COLO668 (cell line): ENCODE data around the gene IL11.
A peak's percentile ranks its signal among the peaks of the same experiment; 100 is the strongest.

Experiments used
- DNase-seq: peaks from one replicate; lab custom pipeline; 2025; ENCODE audit not compliant: unreplicated experiment; lab: John Stamatoyannopoulos, UW

Gene IL11

GRCh38 chr19:55391702-55392615 lies 21.7 kb upstream of the IL11 start:
- DNase-seq, result no peak

GRCh38 chr19:55391191-55391670 lies 21.0 kb upstream of the IL11 start:
- no peak for DNase-seq

GRCh38 chr19:55390461-55390880 lies 20.2 kb upstream of the IL11 start:
- no peak for DNase-seq

GRCh38 chr19:55389386-55390317 lies 19.4 kb upstream of the IL11 start:
- no peak for DNase-seq

- no peak for DNase-seq
Measured at GRCh38 chr19:55387736-55388497, 17.7 kb upstream of the IL11 start.

GRCh38 chr19:55386493-55386971 lies 16.3 kb upstream of the IL11 start:
- no peak for DNase-seq

- DNase-seq, result peak; percentile 97
Measured at GRCh38 chr19:55385724-55386492, 15.6 kb upstream of the IL11 start, which contains the start of gene RPL28. RPL28 (plus strand) TSS chr19:55385932; CDS start chr19:55386358, 426 bp downstream.

GRCh38 chr19:55384920-55385723 lies 14.9 kb upstream of the IL11 start:
- DNase-seq, result peak; percentile 96

DNA sequence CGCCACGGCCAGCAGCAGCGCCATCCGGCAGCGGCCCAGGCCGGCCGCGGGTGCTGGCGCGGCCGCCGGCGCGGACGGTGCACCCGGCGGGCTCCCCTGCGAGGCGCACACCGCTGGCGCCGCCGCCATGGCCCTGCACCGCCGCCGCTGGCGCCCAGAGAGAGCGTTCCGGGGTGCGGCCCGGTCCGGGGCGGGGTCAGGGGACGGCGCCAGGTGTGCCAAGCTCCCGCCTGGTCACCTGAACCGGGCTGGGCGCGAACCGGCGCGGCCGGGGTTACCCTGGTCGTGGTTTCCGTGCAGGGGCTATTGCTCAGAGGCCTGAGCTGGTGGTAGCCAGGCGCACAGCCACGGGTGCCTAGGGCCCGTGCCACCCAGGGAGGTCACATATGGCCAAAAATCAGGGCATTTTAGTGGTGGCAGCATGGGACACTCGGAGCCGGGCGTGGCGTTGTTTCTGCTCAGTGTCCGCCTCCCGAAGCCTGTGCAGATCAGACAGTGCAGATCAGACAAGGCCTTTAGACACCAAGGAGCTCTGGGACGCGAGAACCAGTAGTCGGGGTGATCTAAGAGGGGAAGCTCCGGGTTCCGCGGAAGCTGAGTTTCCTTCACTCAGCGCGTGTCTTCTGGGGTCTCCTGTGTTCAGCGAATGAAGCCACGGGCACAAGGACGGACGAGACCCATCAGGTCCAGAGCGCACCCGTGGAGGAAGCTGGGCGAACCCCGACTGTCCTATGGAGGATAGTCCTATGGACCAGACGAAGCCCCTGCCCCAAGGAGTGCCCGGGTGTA lies 14.1 kb upstream of the IL11 start, which contains the start of gene TMEM238:
Gene TMEM238, minus strand, starts transcription at position 162 of the 789 bp plus-strand sequence. Its CDS starts 33 bp downstream, at position 129.
- DNase-seq, result peak; percentile 82

- peak; percentile 84 for DNase-seq
Measured at GRCh38 chr19:55383279-55384130, 13.2 kb upstream of the IL11 start.

DNA sequence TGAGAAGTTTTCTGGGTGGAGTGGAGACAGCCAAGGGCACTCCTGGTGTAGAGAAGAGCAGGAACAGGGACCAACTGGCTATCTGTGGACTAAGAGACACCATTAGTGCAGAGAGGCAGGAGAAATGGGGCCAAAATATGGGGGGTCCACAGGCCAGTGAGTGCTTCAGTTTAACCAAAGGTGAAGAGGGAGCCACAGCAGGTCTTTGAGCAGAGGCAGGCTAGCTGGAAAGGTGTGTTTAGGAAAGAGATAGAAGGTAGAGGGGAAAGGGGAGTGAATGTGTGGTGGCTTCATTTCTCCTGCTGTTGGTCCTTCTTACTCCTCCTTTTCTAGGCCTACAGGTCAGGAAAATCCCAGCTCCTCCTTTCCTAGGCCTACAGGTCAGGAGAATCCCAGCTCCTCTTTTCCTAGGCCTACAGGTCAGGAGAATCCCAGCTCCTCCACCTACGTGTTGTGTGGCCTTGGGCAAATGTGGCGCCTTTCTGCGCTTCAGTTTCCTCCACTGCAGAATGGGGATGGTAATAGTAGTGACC lies 12.3 kb upstream of the IL11 start:
- no peak for DNase-seq

DNA sequence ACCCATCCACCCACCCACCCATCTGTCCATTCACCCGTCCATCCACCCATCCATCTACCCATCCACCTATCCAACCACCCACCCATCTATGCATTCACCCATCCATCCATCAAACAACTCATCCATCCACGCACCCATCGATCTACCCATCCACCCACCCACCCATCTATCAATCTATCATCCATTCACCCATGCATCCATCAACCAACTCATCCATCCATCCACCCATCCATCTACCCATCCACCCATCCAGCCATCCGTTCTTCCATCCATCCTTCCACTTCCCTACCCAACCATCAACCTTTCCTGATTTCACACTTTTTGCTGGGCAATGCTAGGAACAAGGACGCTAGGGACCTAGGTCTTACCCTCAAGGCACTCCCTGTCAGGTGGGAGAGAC lies 11.8 kb upstream of the IL11 start:
- no peak for DNase-seq

DNA sequence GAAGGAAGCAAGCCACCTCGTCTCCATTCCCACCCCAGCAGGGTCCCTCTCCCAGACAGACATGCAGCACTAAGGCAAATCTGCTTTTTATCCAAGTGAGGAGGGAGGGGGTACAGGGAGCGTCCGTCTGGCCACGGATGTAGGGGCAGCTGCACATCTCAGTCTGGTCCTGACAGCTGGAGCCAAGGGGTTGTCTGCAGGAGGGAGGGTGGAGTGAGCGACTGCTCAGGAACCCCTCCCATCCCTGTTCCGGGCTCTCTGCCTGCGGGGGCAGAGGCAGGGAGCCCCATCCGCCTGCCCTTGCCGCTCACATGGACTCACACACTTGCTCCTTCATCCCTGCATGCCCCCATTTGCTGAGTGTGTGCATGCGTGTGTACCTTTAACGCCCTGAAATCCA lies 8.9 kb upstream of the IL11 start:
- no peak for DNase-seq

DNA sequence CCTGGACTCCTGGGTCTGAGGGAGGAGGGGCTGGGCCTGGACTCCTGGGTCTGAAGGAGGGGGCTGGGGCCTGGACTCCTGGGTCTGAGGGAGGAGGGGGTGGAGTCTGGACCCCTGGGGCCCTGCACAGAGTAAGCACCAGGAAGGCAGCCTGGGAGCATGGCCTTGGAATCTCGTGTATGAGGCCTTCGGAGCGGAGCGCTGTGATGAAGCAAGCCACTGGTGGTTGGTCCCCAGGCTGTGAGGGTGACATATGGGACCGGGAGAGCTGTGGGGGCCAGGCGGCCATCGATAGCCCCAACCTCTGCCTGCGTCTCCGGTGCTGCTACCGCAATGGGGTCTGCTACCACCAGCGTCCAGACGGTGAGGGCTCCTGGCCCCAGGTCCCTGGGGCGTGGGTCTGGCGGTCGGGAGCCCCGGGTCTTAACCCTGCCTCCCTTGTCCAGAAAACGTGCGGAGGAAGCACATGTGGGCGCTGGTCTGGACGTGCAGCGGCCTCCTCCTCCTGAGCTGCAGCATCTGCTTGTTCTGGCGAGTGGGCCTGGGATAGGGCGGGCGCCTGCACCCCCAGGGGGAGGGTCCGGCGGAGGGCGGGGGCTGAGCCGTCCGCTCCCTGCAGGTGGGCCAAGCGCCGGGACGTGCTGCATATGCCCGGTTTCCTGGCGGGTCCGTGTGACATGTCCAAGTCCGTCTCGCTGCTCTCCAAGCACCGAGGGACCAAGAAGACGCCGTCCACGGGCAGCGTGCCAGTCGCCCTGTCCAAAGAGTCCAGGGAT lies 7.3 kb upstream of the IL11 start:
- DNase-seq, result no peak

- DNase-seq, result peak; percentile 43
Measured at GRCh38 chr19:55376241-55376933, 6.1 kb upstream of the IL11 start, which contains the start of gene TMEM190. TMEM190 (plus strand) TSS chr19:55376826; CDS start chr19:55376854, 28 bp downstream.
